H9 (cell line): ENCODE measurements around the gene HLA-F. TPM values are rescaled to one million over a fixed set of nuclear protein-coding genes. Genes with fewer than 3 reads are reported as not detected.
A peak's percentile ranks its signal among the peaks of the same experiment; 100 is the strongest.

Experiments used
- DNase-seq: peaks from one replicate; pipeline ENCODE4 v3.0.0-alpha.2; 2017
- H2AFZ ChIP-seq: one replicate; pipeline ENCODE4 v1.6.1; 2013; ENCODE audit warnings: mild to moderate bottlenecking, low read length, control low read depth, moderate library complexity
- H2AK5ac ChIP-seq: 2 replicates; pipeline ENCODE4 v1.6.1; 2013; ENCODE audit warnings: low read length, control low read depth, mixed read lengths; ENCODE audit not compliant: insufficient read length
- H2BK120ac ChIP-seq: one replicate; pipeline ENCODE4 v1.6.1; 2013; ENCODE audit warnings: low read depth, mild to moderate bottlenecking, low read length, control low read depth, inconsistent platforms; ENCODE audit not compliant: poor library complexity, severe bottlenecking
- H2BK12ac ChIP-seq: 2 replicates; pipeline ENCODE4 v1.6.1; 2013; ENCODE audit warnings: low read length, control low read depth, mixed read lengths, low read depth; ENCODE audit not compliant: insufficient read length
- H2BK15ac ChIP-seq: 2 replicates; pipeline ENCODE4 v1.6.1; 2013; ENCODE audit warnings: low read depth, low read length, control low read depth
- H2BK20ac ChIP-seq: one replicate; pipeline ENCODE4 v1.6.1; 2013; ENCODE audit warnings: low read depth, mild to moderate bottlenecking, low read length, control low read depth, inconsistent platforms; ENCODE audit not compliant: poor library complexity, severe bottlenecking
- H2BK5ac ChIP-seq: 2 replicates; pipeline ENCODE4 v1.6.1; 2013; ENCODE audit warnings: low read length, control low read depth, mixed read lengths; ENCODE audit not compliant: insufficient read length
- H3K14ac ChIP-seq: 2 replicates; pipeline ENCODE4 v1.6.1; 2013; ENCODE audit warnings: low read length, control low read depth; ENCODE audit not compliant: insufficient read depth
- H3K18ac ChIP-seq: 2 replicates; pipeline ENCODE4 v1.6.1; 2013; ENCODE audit warnings: low read depth, mild to moderate bottlenecking, mixed read lengths, low read length, control low read depth; ENCODE audit not compliant: insufficient read length
- H3K23ac ChIP-seq: 2 replicates; pipeline ENCODE4 v1.6.1; 2013; ENCODE audit warnings: low read length, control low read depth, mixed read lengths, low read depth; ENCODE audit not compliant: insufficient read length
- H3K23me2 ChIP-seq: 2 replicates; pipeline ENCODE4 v1.6.1; 2013; ENCODE audit warnings: low read depth, mild to moderate bottlenecking, mixed read lengths, low read length, control low read depth; ENCODE audit not compliant: insufficient read length, poor library complexity, severe bottlenecking
- H3K27ac ChIP-seq: 2 replicates; pipeline ENCODE4 v1.5.1; 2013; ENCODE audit warnings: low read length, control low read depth, mixed read lengths, low read depth; ENCODE audit not compliant: insufficient read length
- H3K27me3 ChIP-seq: 2 replicates; pipeline ENCODE4 v1.6.1; 2013; ENCODE audit warnings: low read length, control low read depth, inconsistent platforms; ENCODE audit not compliant: insufficient read depth
- H3K4ac ChIP-seq: 2 replicates; pipeline ENCODE4 v1.6.1; 2013; ENCODE audit warnings: low read depth, mild to moderate bottlenecking, control low read depth, inconsistent platforms, low read length, moderate library complexity
- H3K4me1 ChIP-seq: 2 replicates; pipeline ENCODE4 v1.6.1; 2013; ENCODE audit warnings: low read length, control low read depth, inconsistent platforms; ENCODE audit not compliant: insufficient read depth
- H3K4me2 ChIP-seq: 2 replicates; pipeline ENCODE4 v1.6.1; 2013; ENCODE audit warnings: low read length, control low read depth, mixed read lengths; ENCODE audit not compliant: insufficient read length, insufficient read depth
- H3K56ac ChIP-seq: 2 replicates; pipeline ENCODE4 v1.6.1; 2013; ENCODE audit warnings: low read depth, mild to moderate bottlenecking, mixed read lengths, low read length, control low read depth; ENCODE audit not compliant: insufficient read length
- H3K79me1 ChIP-seq: 2 replicates; pipeline ENCODE4 v1.6.1; 2013; ENCODE audit warnings: low read depth, mild to moderate bottlenecking, moderate library complexity, low read length, control low read depth, inconsistent platforms; ENCODE audit not compliant: insufficient read depth, poor library complexity, severe bottlenecking
- H3K79me2 ChIP-seq: 2 replicates; pipeline ENCODE4 v1.6.1; 2013; ENCODE audit warnings: low read length, control low read depth, inconsistent platforms; ENCODE audit not compliant: insufficient read depth
- H3K9ac ChIP-seq: 2 replicates; pipeline ENCODE4 v1.6.1; 2013; ENCODE audit warnings: low read length, control low read depth, mixed read lengths; ENCODE audit not compliant: insufficient read length; ENCODE audit errors: extremely low read depth
- H3K9me3 ChIP-seq: one replicate; pipeline ENCODE4 v1.6.1; 2013; ENCODE audit warnings: low read depth, low read length, inconsistent platforms; ENCODE audit not compliant: control insufficient read depth
- H3T11ph ChIP-seq: one replicate; pipeline ENCODE4 v1.6.1; 2013; ENCODE audit warnings: mild to moderate bottlenecking, low read length, control low read depth, inconsistent platforms
- H4K20me1 ChIP-seq: one replicate; pipeline ENCODE4 v1.6.1; 2013; ENCODE audit not compliant: control insufficient read depth, insufficient read length, insufficient read depth
- H4K5ac ChIP-seq: 2 replicates; pipeline ENCODE4 v1.6.1; 2013; ENCODE audit warnings: low read depth, mild to moderate bottlenecking, mixed read lengths, low read length, control low read depth; ENCODE audit not compliant: insufficient read length
- H4K8ac ChIP-seq: replicated peaks from 2 replicates; pipeline ENCODE4 v1.6.1; 2013; ENCODE audit warnings: low read length, control low read depth, mixed read lengths, low read depth; ENCODE audit not compliant: insufficient read length
- H4K91ac ChIP-seq: 2 replicates; pipeline ENCODE4 v1.6.1; 2013; ENCODE audit warnings: low read depth, mild to moderate bottlenecking, moderate library complexity, mixed read lengths, low read length, control low read depth; ENCODE audit not compliant: insufficient read length
- H3K27ac Mint-ChIP-seq, 3 experiments: 2 replicates in 2 of 3; 3 replicates in 1 of 3; pipeline ENCODE4 v1.8.0; 2020 to 2021; ENCODE audit warnings: mixed read lengths in 3 of 3, mild to moderate bottlenecking in 1 of 3, moderate library complexity in 1 of 3
- H3K27me3 Mint-ChIP-seq: 2 replicates; pipeline ENCODE4 v1.8.0; 2021; ENCODE audit warnings: low read depth, mild to moderate bottlenecking, moderate library complexity, mixed read lengths
- H3K36me3 Mint-ChIP-seq, 3 experiments: 2 replicates in 2 of 3; 3 replicates in 1 of 3; pipeline ENCODE4 v1.8.0; 2020 to 2021; ENCODE audit warnings: low read depth in 3 of 3, mixed read lengths in 3 of 3; ENCODE audit not compliant: insufficient read depth in 1 of 3
- H3K4me1 Mint-ChIP-seq, 2 experiments: 2 replicates each; pipeline ENCODE4 v1.8.0; 2020; ENCODE audit warnings: mixed read lengths in 2 of 2
- H3K4me3 Mint-ChIP-seq, 2 experiments: 2 replicates in 1 of 2; 3 replicates in 1 of 2; pipeline ENCODE4 v1.8.0; 2020 to 2021; ENCODE audit warnings: mild to moderate bottlenecking in 2 of 2, mixed read lengths in 2 of 2, moderate library complexity in 1 of 2
- H3K9me3 Mint-ChIP-seq, 2 experiments: 2 replicates in 1 of 2; 3 replicates in 1 of 2; pipeline ENCODE4 v1.8.0; 2020; ENCODE audit warnings: mild to moderate bottlenecking in 2 of 2, mixed read lengths in 2 of 2, moderate library complexity in 1 of 2
- WGBS: extraction: QIAGEN DNeasy Blood & Tissue Kit; methylation state at CpG from one replicate; pipeline ENCODE4 v1.1.7; 2013; ENCODE audit warnings: missing lambda C conversion rate, low lambda C conversion rate, mixed read lengths; ENCODE audit not compliant: insufficient read length; ENCODE audit errors: extremely low coverage; 5-methylcytosine and 5-hydroxymethylcytosine counted together
- total RNA-seq: library from RNA; stranded (reverse); gene quantifications from 2 replicates; pipeline ENCODE4 v1.2.1, GENCODE V29; 2021
- TF ChIP-seq, protein P1 (sequence below): fragments of 200-600 bp; sonication (generic); conservative IDR thresholded peaks from 3 replicates; pipeline ENCODE4 v1.8.0; 2021; ENCODE audit warnings: antibody characterized with exemption, mild to moderate bottlenecking

HLA-F gene
- total RNA-seq, 1 experiment from 2014 or later: 7.4 TPM

GRCh38 chr6:29751480-29751879 lies 28.2 kb downstream of the HLA-F start:
- Histone ChIP-seq H4K20me1 (no peaks in the 10 kb centered on the region), H3K4me2 (peak overlapping the region; percentile 61), H4K5ac (no peak overlapping the region), H3K9me3 (no peaks in the 10 kb centered on the region), H3K56ac (no peak overlapping the region), H2BK12ac (no peak overlapping the region), H3K18ac (no peak overlapping the region), H3T11ph (no peak overlapping the region), H3K23ac (no peak overlapping the region), H2BK5ac (no peak overlapping the region), H3K4me1 (peaks cover 3% of the 10 kb centered on the region; the same call in 1 of the 2 replicates), H2BK20ac (no peak overlapping the region), H2AK5ac (no peak overlapping the region), H3K79me1 (no peaks in the 10 kb centered on the region), H2BK15ac (no peak overlapping the region), H3K14ac (no peak overlapping the region), H3K4ac (no peak overlapping the region), H2BK120ac (no peak overlapping the region), H2AFZ (no peak overlapping the region), H4K8ac (no peak overlapping the region), H3K23me2 (peaks cover 18% of the 10 kb centered on the region), H3K27me3 (peaks cover 6% of the 10 kb centered on the region; the same call in 1 of the 2 replicates), H3K9ac (no peak overlapping the region), H4K91ac (no peak overlapping the region), H3K27ac (no peak overlapping the region), H3K79me2 (no peaks in the 10 kb centered on the region)
- TF ChIP-seq, protein P1, sequence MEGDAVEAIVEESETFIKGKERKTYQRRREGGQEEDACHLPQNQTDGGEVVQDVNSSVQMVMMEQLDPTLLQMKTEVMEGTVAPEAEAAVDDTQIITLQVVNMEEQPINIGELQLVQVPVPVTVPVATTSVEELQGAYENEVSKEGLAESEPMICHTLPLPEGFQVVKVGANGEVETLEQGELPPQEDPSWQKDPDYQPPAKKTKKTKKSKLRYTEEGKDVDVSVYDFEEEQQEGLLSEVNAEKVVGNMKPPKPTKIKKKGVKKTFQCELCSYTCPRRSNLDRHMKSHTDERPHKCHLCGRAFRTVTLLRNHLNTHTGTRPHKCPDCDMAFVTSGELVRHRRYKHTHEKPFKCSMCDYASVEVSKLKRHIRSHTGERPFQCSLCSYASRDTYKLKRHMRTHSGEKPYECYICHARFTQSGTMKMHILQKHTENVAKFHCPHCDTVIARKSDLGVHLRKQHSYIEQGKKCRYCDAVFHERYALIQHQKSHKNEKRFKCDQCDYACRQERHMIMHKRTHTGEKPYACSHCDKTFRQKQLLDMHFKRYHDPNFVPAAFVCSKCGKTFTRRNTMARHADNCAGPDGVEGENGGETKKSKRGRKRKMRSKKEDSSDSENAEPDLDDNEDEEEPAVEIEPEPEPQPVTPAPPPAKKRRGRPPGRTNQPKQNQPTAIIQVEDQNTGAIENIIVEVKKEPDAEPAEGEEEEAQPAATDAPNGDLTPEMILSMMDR: no peak
- H3K27me3 Mint-ChIP-seq: peaks cover 57% of the 10 kb centered on the region
- peak overlapping the region; percentile 77 to 87; a peak in 4 of 5 replicates for H3K4me3 Mint-ChIP-seq
- H3K27ac Mint-ChIP-seq: no peak overlapping the region
- peaks cover 36% of the 10 kb centered on the region in 2 experiments for H3K4me1 Mint-ChIP-seq
- no peak for DNase-seq
- peaks cover 0 to 2% of the 10 kb centered on the region in 2 experiments; a peak in 2 of 5 replicates for H3K9me3 Mint-ChIP-seq
- WGBS: no CpG with 5 or more reads among the region's 3 CpGs
- peaks cover 0 to 5% (median 5%) of the 10 kb centered on the region in 3 experiments; a peak in 6 of 7 replicates for H3K36me3 Mint-ChIP-seq
